DMS114 treated with DMSO at 0.1 percent for 48 hours (cell line): ENCODE results near the gene SORCS3.

ENCODE experiments used
- DNase-seq: peaks from one replicate; lab custom pipeline; 2025; ENCODE audit not compliant: unreplicated experiment; lab: John Stamatoyannopoulos, UW

The SORCS3 gene

GRCh38 chr10:104989880-104990279 lies 348.8 kb downstream of the SORCS3 start:
- DNase-seq = no peak

- DNase-seq = no peak
These were observed 352.0 kb downstream of the SORCS3 start for GRCh38 chr10:104993085-104993484.

- DNase-seq = no peak
These were observed 360.2 kb downstream of the SORCS3 start for GRCh38 chr10:105001269-105001668.

- DNase-seq = no peak
These were observed 369.5 kb downstream of the SORCS3 start for GRCh38 chr10:105010411-105011121.

- no peak for DNase-seq
These were observed 376.0 kb downstream of the SORCS3 start for GRCh38 chr10:105017116-105017515.

- DNase-seq = no peak
These were observed 376.6 kb downstream of the SORCS3 start for GRCh38 chr10:105017691-105018090.

GRCh38 chr10:105023211-105024111 lies 382.4 kb downstream of the SORCS3 start:
- DNase-seq = no peak

- no peak for DNase-seq
These were observed 383.1 kb downstream of the SORCS3 start for GRCh38 chr10:105024184-105024583.

GRCh38 chr10:105025092-105025491 lies 384.0 kb downstream of the SORCS3 start:
- DNase-seq = no peak

GRCh38 chr10:105026566-105026965 lies 385.5 kb downstream of the SORCS3 start:
- DNase-seq = no peak

- DNase-seq = no peak
These were observed 388.2 kb downstream of the SORCS3 start for GRCh38 chr10:105029286-105029685.

GRCh38 chr10:105037022-105037421 lies 395.9 kb downstream of the SORCS3 start:
- DNase-seq = no peak

GRCh38 chr10:105041956-105042355 lies 400.9 kb downstream of the SORCS3 start:
- no peak for DNase-seq

- DNase-seq = no peak
These were observed 401.9 kb downstream of the SORCS3 start for GRCh38 chr10:105042906-105043552.

GRCh38 chr10:105044902-105045301 lies 403.8 kb downstream of the SORCS3 start:
- no peak for DNase-seq

- no peak for DNase-seq
These were observed 415.3 kb downstream of the SORCS3 start for GRCh38 chr10:105056413-105056812.

GRCh38 chr10:105062951-105063350 lies 421.9 kb downstream of the SORCS3 start:
- DNase-seq = no peak

GRCh38 chr10:105063796-105064195 lies 422.7 kb downstream of the SORCS3 start:
- no peak for DNase-seq

- DNase-seq = no peak
These were observed 427.4 kb downstream of the SORCS3 start for GRCh38 chr10:105068497-105068896.

- DNase-seq = no peak
These were observed 429.2 kb downstream of the SORCS3 start for GRCh38 chr10:105070249-105070648.

- no peak for DNase-seq
These were observed 429.9 kb downstream of the SORCS3 start for GRCh38 chr10:105070952-105071351.

GRCh38 chr10:105071980-105072379 lies 430.9 kb downstream of the SORCS3 start:
- no peak for DNase-seq
